NCI-H1092 treated with DMSO at 0.1 percent for 48 hours (cell line): Measurements from ENCODE around the gene CCN2.
A peak's percentile ranks its signal among the peaks of the same experiment; 100 is the strongest.
"Not testable (repeated sequence)": the region's sequence is repeated elsewhere in the genome, so short reads cannot be mapped to it uniquely, and the experiment has no call there.

ENCODE experiments used
- DNase-seq: peaks from one replicate; lab custom pipeline; 2025; lab: John Stamatoyannopoulos, UW

The CCN2 gene

DNA sequence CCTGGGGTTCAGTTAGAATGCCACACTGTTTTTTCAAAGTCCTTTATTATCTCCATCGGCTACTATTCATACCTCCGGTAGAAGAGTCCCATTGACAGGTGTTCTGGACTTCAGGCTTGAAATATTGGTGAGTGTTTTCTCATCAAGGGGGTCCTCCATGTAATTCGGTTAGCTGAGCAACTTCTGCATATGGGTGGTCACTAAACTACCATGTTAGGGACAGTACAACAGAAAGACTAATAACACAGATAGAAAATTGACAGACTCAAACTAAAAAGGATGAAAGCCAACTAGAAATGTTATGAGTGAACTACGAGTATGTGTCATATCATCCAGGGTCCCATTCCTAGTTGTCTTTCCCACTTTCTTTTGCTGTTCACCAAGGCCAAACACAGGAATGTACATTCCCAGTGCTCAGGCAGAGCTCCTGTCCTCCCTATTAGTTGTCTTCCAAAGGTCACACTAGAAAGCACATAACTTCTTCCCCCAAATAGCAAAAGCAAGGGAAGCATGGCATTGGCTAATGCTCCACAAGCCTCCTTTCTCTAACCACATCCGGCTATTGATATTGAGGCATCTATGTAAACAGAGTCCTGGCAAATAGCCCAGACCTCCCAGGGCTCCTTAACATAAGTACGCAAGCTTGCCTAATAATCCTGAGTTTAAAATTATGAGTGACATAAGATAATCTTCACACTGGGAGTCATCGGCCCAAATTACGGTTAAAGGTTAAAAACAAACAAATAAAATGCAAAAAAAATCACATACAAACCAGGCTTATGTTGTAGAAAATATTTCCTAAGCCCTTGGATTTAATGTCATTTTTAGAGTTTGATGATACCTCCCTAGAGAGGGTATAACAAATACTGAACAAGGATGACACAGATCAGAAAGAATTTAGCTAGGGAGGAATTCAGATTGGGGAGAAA, 13.2 kb downstream of the CCN2 start:
- DNase-seq: no peak

DNA sequence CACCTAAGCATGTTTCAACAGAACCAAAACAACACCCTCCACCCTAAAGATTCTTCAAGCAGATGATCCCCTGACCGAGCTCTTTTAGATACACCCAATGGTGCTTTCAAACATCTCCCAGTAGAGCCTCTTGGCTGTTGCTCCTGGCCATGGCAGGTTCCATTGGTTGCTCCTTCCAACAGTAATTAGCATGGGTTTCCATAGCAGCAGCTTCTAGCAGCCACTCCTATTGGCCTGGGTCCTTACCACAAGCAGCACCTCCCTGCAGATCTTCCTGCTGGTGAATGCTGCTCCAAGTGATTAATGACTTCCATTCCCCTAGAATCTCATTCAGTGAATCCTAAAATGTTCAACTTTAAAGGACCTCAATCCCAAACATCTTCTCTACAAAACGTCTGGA, 13.9 kb downstream of the CCN2 start:
- DNase-seq: no peak

DNA sequence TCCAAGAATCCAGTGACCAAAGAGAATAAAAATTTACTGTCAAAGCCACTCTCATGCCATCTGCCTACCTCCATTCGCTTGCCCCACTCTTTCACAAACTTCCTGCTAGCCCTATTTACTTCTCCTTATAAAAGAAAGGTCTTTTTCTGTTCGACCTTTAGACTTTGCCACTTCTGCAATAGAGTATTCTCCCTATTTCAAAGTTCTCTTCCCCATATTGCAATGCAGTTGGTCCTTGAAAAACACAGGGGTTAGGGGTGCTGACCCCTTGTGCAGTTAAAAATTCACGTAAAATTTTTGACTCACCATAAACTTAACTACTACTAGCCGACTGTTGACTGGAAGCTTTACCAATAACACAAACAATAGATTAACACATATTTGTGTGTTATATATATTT, 15.0 kb downstream of the CCN2 start:
- no peak for DNase-seq

DNA sequence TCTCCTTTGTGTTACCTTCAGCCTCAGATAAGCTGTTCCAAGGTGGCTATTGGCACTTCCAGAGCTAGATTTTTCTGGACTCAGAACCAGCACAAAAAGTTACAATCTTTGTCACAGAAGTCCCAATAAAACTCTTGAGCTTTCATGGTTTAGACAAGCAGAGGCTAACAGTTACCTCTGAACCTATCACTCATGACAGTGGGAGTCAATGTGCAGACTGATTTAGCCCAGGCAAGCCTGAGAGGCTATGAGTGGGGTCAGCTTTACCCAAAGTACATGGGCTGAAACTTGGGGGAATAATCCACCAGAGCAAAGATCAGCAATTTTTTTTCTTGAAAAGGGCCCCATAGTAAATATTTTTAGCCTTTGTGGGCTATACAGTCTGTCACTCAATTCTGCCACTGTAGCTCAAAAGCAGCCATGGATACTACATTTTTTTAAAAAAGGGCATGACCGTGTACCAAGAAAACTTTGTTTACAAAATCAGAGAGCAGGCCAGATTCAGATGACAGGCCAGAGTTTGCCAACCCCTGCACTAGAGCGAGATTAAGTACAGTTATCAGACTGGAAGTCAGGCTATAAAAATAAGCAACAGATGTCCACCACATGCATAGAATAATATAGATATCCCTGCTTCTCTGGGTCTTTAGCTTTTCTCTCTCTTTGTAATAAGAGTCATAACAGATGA, 20.0 kb downstream of the CCN2 start:
- DNase-seq: no peak

DNA sequence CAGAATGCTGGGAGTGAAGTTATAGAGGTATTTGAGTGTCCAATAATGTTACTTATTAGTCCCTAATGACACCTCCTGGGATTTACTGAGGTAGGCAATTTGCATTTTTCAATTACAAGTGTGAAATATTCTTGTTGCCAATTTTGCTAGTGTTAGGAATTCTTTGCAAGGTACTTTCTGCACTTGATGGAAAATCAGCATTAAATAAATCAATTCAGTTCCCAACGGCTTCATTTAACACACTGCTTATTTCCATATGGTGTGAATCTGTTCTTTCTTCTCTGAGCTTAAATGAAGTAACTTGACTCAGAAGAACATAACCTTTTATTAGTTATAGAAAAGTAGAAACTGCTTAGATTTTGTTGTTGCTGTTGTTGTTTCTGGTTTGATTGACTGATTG, 21.2 kb downstream of the CCN2 start:
- DNase-seq: no peak

DNA sequence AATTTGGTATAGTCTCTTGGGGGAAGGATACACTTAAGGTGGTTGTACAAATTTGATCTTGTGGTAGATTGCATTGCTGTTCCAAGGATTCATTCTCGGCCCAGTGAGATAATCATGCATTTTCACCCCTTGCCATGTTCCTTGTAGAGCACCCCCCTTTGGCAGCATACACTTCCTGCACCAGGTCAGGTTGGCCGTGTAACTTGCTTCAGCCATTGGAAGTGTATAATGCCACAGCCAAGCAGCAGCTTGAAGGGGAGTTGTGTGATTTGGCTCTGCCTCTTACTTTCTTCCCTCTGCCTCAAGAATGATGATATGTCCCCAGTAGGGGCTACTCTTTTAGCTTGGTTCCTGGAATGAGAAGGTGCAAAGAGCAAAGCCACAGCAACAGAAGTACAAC, 21.9 kb downstream of the CCN2 start:
- DNase-seq: no peak

DNA sequence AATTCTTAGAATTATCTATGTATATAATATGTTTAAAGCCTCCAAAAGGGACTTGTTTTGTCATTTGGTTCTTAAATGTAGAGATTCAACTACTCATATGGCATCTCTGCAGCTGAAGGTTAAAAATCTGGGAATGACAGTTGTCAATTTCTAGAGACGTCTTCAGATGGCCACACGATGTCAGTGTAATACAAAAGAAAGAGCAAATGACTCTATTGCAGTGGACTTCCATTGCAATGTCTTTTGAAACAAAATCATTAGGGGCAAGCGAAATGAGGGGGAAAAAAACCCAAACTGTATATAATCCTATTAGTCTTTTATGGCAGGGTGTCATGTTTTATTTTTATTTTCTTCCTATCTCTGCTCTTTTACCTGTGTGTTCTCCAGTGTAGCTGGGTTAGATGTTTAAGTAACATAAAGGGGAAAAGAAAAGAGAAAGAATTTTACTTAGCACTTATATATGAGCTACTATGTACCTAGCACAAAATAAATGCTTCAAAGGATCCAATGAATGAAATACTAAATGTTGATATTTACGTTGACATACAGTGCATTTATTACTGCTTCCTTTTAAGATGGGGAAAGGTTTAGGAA, 26.2 kb downstream of the CCN2 start:
- no peak for DNase-seq

DNA sequence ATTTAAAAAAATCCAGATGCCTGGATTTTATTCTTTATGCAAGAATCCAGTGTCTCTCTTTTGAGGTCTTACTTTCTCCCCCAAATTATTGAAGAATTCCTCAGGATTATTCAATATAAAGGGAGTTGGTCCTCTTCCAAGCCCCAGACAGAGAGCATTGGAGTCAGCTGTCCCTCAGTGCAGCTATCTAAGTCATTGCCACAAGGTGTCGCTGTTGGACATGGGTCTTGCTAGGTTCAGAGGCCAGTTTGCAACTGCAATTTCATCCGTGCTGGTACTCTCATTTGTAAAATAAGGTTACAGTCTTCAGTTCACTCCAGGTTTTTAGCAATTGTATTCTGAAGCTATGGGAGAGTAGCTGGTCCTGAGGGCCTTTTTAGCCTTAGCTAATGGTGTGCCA, 27.8 kb downstream of the CCN2 start:
- DNase-seq: peak; percentile 0

DNA sequence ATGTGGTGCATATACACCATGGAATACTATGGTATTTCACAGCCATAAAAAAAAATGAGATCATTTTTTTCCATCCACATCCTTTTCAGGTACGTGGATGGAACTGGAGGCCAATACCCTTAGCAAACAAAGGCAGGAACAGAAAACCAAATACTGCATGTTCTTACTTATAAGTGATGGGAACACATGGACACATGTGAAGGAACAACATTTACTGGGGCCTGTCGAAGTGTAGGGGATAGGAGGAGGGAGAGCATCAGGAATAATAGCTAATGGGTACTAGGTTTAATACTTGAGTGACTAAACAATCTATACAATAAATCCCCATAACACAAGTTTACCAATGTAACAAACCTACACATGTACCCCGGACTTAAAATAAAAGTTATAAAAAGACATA, 30.5 kb downstream of the CCN2 start:
- DNase-seq: no peak

DNA sequence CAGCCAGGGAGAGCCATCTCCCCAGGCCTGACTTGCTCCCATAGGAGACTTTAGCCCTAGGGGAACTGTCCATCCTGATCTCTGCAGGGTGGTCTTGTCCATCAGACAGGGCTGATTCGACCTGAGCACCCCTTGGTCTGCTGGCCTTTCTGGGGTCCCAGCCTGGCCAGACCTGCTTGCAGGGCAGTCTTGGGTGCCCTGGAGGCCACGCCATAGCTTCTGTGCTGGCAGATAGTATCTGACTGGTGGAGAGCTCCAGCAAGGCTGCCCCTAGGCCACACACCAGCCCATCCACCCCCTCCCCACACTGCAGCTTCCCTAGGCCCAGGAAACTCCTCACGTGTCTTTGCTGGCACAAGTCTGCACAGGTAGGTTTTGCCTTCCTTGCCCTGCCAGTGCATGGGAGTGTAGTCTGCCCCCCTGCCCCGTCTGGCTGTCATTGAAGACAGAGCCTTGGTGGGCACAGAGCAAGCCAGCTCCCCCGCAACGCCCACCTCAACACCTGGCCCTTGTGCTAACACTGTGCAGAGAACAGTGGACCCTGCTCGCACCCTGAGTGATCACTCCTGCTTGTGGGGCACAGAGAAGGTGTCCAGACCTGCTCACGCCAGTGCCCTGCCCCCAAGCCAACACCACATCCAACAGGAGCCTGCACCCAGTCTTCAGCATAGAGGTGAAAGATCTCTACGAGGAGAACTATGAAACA, 32.4 kb downstream of the CCN2 start:
- no peak for DNase-seq

DNA sequence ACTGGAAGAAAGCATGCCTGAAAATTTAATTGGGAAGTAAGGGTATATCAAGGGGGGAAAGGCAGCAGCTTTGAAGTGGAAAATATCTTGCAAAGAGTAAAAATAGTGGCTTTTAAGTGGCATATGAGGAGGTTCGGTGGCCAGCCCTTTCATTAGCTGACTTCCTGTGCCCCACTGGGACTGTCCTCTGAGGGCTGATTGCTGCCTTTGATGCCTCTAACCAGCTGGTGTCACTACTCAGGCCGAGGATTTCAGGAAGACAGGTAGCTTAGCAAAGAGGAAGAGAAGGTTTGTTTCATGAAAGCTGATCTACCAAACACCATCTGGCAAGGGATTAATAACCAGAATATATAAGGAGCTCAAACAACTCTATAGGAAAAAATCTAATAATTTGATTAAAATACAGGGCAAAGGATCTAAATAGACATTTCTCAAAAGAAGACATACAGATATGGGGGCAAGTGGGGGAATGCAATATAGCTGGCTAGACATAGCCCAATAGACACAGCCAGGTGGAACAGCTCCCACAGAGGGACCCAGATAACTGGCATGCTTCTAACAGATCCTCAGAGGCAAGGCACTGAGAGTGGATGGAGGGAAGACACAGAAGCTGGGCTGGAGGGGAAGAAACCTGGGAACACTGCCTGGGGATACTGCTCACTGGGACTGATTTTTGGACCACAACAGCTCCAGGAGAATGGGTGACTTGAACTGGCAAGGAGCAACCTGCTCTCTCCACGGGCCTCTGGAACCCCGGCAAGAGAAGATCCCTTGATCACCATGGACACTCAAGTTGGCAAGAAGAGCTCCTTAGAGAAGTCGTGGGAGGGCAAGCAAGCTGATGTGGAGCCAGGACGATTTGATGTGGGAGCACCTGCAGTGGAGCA, 33.2 kb downstream of the CCN2 start:
- no peak for DNase-seq

DNA sequence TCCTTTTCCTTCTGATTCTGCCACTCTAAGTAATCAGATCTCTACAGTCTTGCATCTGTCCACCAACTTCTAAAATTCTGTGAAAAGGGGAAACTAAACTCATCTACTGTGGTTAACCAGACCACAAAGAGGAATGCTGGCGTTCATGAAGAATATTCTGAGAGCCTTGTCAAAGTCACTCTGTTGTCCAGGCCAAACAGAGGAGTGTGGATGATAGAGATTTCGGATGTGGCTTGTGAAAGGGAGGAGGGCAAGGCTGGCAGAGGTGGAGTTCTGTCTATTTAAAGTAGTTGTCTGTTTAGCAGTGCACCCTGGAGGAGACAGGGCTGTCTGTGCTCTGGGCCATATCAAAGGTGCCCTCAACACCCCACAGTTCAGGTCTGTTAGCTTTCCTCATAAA, 33.9 kb downstream of the CCN2 start:
- DNase-seq: no peak

DNA sequence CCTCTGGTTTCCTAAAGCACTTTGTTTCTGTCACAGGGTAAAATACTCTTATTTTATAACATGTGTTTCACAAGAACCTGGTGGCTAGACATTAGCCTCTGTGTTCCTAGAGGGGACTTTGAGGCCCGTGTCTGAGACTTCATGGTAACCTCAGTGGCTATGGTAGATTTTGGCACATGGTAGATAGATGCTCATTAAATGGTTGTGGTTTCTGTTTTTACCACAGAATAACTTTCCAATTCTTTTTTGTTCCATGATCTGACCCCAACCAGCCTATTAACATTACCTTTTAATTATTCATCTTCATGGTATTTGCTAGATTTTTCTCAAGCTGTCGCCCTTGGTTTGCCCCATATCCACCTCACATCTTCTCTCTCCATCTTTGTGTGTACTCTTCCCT, 34.3 kb downstream of the CCN2 start:
- no peak for DNase-seq

DNA sequence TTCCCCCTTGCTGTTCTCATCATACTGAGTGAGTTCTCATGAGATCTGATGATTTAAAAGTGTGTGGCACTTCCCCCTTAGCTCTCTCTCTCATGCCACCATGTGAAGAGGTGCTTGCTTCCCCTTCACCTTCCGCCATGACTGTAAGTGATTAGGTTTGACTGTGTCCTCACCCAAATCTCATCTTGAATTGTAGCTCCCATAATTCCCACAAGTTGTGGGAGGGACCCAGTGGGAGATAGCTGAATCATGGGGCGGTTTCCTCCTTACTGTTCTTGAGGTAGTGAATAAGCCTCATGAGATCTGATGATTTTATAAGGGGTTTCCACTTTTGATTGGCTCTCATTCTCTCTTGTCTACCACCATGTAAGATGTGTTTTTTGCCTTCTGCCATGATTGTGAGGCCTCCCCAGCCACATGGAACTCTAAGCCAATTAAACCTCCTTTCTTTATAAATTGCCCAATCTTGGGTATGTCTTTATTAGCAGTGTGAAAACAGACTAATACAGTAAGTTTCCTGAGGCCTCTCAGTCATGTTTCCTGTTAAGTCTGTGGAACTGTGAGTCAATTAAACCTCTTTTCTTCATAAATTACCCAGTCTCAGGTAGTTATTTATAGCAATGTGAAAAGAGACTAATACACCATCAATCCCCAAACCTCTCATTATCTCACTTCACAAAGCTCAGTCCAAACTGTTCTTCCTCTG, 34.9 kb downstream of the CCN2 start:
- DNase-seq: not testable (repeated sequence)

DNA sequence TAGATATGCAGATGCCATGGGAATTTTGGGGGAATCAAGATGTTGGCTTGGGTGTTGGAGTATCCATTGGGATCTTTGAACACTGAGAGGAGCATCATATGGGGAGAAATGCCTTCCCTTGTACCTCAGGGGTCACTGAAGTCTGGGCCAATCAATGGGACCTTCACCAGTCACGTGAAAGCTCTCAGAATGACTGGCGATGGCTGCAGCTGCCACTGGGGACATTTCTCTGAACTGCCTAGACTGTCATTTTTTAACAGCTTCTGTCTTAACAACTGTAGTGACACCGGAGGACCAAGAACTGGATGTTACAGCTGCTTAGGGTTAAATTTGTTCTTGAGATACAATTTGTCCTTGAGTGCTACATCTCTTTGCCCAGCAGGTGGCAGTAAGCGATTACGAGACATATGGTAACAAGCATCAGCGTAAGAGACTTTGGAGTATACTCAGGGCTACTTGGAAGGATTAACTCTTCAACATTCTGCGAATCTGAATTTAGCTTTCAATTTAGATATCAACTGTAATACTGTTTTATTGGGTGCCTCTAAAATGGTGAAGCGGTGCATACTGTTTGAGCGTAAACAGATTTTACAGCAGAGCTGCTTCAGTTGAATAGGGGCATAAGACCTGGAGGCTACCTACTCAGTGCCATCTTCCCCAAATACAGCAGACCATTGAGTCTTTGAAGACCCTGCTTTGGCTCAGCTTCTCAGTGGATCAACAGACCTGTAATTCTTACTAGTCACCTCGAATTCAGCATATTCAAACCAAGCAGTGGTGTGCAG, 36.0 kb downstream of the CCN2 start:
- DNase-seq: peak; percentile 5

DNA sequence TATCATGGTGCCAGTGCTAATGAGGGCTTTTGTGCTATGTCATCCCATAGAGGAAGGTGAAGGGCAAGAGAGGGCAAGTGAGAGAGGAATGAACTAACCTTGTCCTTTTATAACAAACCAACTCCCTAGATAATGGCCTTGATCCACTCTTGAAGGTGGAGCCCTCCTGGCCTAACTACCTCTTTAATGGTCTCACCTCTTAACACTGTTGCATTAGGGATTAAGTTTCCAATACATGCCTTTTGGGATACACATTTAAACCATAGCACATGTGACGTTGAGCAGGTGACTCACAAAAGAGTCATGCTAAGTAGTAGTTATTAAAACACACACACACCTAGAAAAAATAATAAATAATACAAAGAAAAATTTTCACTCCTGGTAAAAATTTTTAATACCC, 36.9 kb downstream of the CCN2 start:
- no peak for DNase-seq

DNA sequence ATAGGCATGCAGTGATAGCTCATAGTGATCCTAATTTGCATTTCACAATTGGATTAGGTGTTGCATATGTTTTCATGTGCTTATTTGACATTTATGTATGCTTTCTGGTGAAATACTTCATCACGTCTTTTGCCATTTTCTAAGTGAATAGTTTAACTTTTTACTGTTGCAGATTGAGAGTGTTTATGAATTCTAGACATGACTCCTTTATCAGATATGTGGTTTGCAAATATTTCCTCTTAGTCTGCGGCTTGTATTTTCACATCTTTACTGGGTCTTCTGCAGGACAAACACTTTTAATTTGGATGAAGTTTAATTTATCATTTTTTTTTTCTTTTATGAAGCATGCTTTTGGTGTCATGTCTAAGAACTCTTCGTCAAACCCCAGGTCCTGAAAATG, 39.2 kb downstream of the CCN2 start:
- no peak for DNase-seq

DNA sequence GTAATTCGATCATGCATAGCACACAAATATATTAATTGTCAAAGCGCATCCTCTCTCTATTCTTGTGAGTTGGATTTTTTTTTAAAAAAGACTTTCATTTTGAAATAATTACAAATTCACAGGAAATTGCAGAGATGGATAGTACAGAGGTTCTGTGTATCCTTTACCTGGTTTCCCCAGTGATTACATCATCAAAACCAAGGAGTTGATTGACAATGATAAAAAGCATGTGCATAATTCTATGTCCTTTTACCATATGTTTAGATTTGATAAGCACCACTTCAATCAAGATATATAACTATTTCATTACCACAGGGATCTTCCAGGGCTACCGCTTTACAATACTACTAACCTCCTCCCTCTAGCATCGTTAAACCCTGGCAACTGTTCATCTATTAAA, 40.2 kb downstream of the CCN2 start:
- no peak for DNase-seq

DNA sequence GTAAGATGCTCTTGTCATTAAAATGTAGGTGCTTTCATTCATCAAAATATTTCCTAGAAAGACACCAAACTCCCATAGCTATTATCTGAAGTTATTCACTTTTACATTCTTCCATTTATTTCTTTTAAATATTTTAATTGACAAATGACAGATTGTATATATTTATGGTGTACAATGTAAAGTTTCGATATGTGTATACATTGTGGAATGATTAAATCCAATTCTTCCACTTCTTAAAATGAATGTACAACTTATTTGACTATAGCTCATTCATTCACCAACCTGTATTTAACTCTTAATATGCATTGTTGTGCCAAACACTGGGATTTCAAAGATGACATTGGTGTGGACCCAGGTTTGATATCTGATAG, 41.0 kb downstream of the CCN2 start:
- no peak for DNase-seq
